ENCODE measurements around the gene DNER. TPM values are rescaled to one million over a fixed set of nuclear protein-coding genes. Genes with fewer than 3 reads are reported as not detected.
A peak's percentile ranks its signal among the peaks of the same experiment; 100 is the strongest.

Gene DNER
- total RNA-seq, 1 experiment from 2014 or later = 2.9 TPM

- H3K36me3 ChIP-seq (ENCODE audit: control insufficient read depth in 1 of 2, insufficient read depth in 2 of 2, low read length in 2 of 2) = no peaks in the 10 kb centered on the region
- H3K9me3 ChIP-seq (ENCODE audit: control insufficient read depth in 1 of 2, insufficient read depth in 1 of 2, low read depth in 1 of 2, low read length in 2 of 2) = no peaks in the 10 kb centered on the region
- no peak overlapping the region for H3K4me3 ChIP-seq (replicated peaks in 1 of 2; ENCODE audit: low read depth in 1 of 2, low read length in 2 of 2)
- TF ChIP-seq REST (IDR thresholded peaks at IDR 0.05; ENCODE audit: low read depth) (no peak), CEBPB (IDR thresholded peaks at IDR 0.05; ENCODE audit: low read depth) (no peak), RAD21 (IDR thresholded peaks at IDR 0.05; ENCODE audit: low read depth) (peak; percentile 24; the same call in 1 of the 2 replicates), FOSL1 (IDR thresholded peaks at IDR 0.05; ENCODE audit: low read depth) (no peak), ELF1 (IDR thresholded peaks at IDR 0.05; ENCODE audit: borderline replicate concordance, low read depth) (no peak)
- TF ChIP-seq, protein P1, sequence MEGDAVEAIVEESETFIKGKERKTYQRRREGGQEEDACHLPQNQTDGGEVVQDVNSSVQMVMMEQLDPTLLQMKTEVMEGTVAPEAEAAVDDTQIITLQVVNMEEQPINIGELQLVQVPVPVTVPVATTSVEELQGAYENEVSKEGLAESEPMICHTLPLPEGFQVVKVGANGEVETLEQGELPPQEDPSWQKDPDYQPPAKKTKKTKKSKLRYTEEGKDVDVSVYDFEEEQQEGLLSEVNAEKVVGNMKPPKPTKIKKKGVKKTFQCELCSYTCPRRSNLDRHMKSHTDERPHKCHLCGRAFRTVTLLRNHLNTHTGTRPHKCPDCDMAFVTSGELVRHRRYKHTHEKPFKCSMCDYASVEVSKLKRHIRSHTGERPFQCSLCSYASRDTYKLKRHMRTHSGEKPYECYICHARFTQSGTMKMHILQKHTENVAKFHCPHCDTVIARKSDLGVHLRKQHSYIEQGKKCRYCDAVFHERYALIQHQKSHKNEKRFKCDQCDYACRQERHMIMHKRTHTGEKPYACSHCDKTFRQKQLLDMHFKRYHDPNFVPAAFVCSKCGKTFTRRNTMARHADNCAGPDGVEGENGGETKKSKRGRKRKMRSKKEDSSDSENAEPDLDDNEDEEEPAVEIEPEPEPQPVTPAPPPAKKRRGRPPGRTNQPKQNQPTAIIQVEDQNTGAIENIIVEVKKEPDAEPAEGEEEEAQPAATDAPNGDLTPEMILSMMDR (IDR thresholded peaks at IDR 0.05 in 2 of 3, conservative IDR thresholded peaks at IDR 0.05 in 1 of 3; ENCODE audit: borderline replicate concordance in 1 of 3, insufficient read depth in 1 of 3, low read depth in 2 of 3, low read length in 2 of 3) = peak in 1 of 3 experiments; percentile 42; a peak in 1 of 6 replicates
- H3K27ac ChIP-seq (ENCODE audit: low read depth, low read length) = no peak overlapping the region
- peaks cover 0 to 11% of the 10 kb centered on the region in 2 experiments; a peak in 2 of 4 replicates for H3K4me1 ChIP-seq (ENCODE audit: control insufficient read depth in 1 of 2, insufficient read depth in 2 of 2, low read length in 2 of 2)
- CTCF ChIA-PET = interaction anchor here (0.7 to 1.8 kb wide), 2 partner anchors 281 to 578 kb away, joined by 3 to 5 read pairs; no protein-coding TSS in a partner anchor
- peaks cover 18% of the 10 kb centered on the region for H3K27me3 ChIP-seq (ENCODE audit: insufficient read depth, low read length)
- no peak overlapping the region for H3K4me2 ChIP-seq (ENCODE audit: low read length)
- H3K9ac ChIP-seq (ENCODE audit: low read length) = no peak overlapping the region
- RAD21 ChIA-PET (ENCODE audit: low non-redundant PET in 1 of 2, low total read pairs in 2 of 2, uncharacterized antibody in 2 of 2, unreplicated experiment in 2 of 2) = no interaction called here
- DNase-seq (ENCODE audit: low read depth, low spot score) (no peak), ATAC-seq (no peak)
- H3K9me2 ChIP-seq (ENCODE audit: insufficient read depth) = no peaks in the 10 kb centered on the region
- intact Hi-C loops (cut with micrococcal nuclease) = no loop called here
- H3K79me2 ChIP-seq (ENCODE audit: insufficient read depth, low read length) = no peaks in the 10 kb centered on the region
- no TSS peak for BruUV-seq (replicated peaks)
- H2AFZ ChIP-seq (ENCODE audit: low read depth, low read length, poor library complexity, severe bottlenecking) = no peak overlapping the region
- no peaks in the 10 kb centered on the region for H4K20me1 ChIP-seq (ENCODE audit: insufficient read depth)
- POLR2A ChIA-PET = no interaction called here
Observed at GRCh38 chr2:229712136-229712535, 2.2 kb downstream of the DNER start.

All from HCT116 (cell line).